ENCODE data around the gene CTNNA3. TPM values are rescaled to one million over a fixed set of nuclear protein-coding genes. Genes with fewer than 3 reads are reported as not detected.

CTNNA3 gene
- total RNA-seq, 1 donor: not detected

- TF ChIP-seq CTCF (IDR thresholded peaks at IDR 0.05; ENCODE audit: extremely low read depth, low read depth, low read length): no peak
- Histone ChIP-seq H3K9me3 (ENCODE audit: low read depth, low read length) (peaks cover 4% of the 10 kb centered on the region), H4K20me1 (ENCODE audit: insufficient read depth, low read length) (no peaks in the 10 kb centered on the region)
Observed at GRCh38 chr10:67473850-67474633, 222.0 kb downstream of the CTNNA3 start.

GRCh38 chr10:67471022-67471421 lies 225.0 kb downstream of the CTNNA3 start:
- no peaks in the 10 kb centered on the region for H3K79me2 ChIP-seq (ENCODE audit: insufficient read depth, low read length)
- H3K4me3 ChIP-seq (ENCODE audit: insufficient read depth, low read length): no peak overlapping the region
- no peaks in the 10 kb centered on the region for H3K36me3 ChIP-seq (ENCODE audit: insufficient read depth, low read length)
- no peaks in the 10 kb centered on the region for H3K4me1 ChIP-seq (ENCODE audit: insufficient read depth, low read length)
- H3K27ac ChIP-seq (ENCODE audit: low read depth, low read length): no peak overlapping the region
- H4K20me1 ChIP-seq (ENCODE audit: insufficient read depth, low read length): no peaks in the 10 kb centered on the region
- H2AFZ ChIP-seq (ENCODE audit: low read length): no peak overlapping the region
- DNase-seq (ENCODE audit: insufficient read length, low spot score, missing footprints): no peak
- no peaks in the 10 kb centered on the region for H3K9me3 ChIP-seq (ENCODE audit: low read depth, low read length)
- no peaks in the 10 kb centered on the region for H3K27me3 ChIP-seq (ENCODE audit: insufficient read depth, low read length)
- no peak for TF ChIP-seq CTCF (IDR thresholded peaks at IDR 0.05; ENCODE audit: extremely low read depth, low read depth, low read length)
- H3K4me2 ChIP-seq (ENCODE audit: insufficient read depth, low read length): no peak overlapping the region

More at GRCh38 chr10:67473850-67474633, 222.0 kb downstream of the CTNNA3 start:
- Histone ChIP-seq H2AFZ (ENCODE audit: low read length) (no peak overlapping the region), H3K36me3 (ENCODE audit: insufficient read depth, low read length) (no peaks in the 10 kb centered on the region), H3K27me3 (ENCODE audit: insufficient read depth, low read length) (no peaks in the 10 kb centered on the region), H3K4me3 (ENCODE audit: insufficient read depth, low read length) (no peak overlapping the region), H3K27ac (ENCODE audit: low read depth, low read length) (no peak overlapping the region), H3K4me1 (ENCODE audit: insufficient read depth, low read length) (no peaks in the 10 kb centered on the region), H3K4me2 (ENCODE audit: insufficient read depth, low read length) (no peak overlapping the region), H3K79me2 (ENCODE audit: insufficient read depth, low read length) (no peaks in the 10 kb centered on the region)
- no peak for DNase-seq (ENCODE audit: insufficient read length, low spot score, missing footprints)

GRCh38 chr10:67464278-67464677 lies 231.7 kb downstream of the CTNNA3 start:
- Histone ChIP-seq H3K27me3 (ENCODE audit: insufficient read depth, low read length) (no peaks in the 10 kb centered on the region), H4K20me1 (ENCODE audit: insufficient read depth, low read length) (no peaks in the 10 kb centered on the region), H3K36me3 (ENCODE audit: insufficient read depth, low read length) (no peaks in the 10 kb centered on the region), H3K79me2 (ENCODE audit: insufficient read depth, low read length) (no peaks in the 10 kb centered on the region), H3K27ac (ENCODE audit: low read depth, low read length) (no peak overlapping the region), H2AFZ (ENCODE audit: low read length) (no peak overlapping the region), H3K4me2 (ENCODE audit: insufficient read depth, low read length) (no peak overlapping the region), H3K9me3 (ENCODE audit: low read depth, low read length) (no peaks in the 10 kb centered on the region), H3K4me1 (ENCODE audit: insufficient read depth, low read length) (no peaks in the 10 kb centered on the region), H3K4me3 (ENCODE audit: insufficient read depth, low read length) (no peak overlapping the region)
- DNase-seq (ENCODE audit: insufficient read length, low spot score, missing footprints): no peak
- TF ChIP-seq CTCF (IDR thresholded peaks at IDR 0.05; ENCODE audit: extremely low read depth, low read depth, low read length): no peak

- H3K4me3 ChIP-seq (ENCODE audit: insufficient read depth, low read length): no peak overlapping the region
- H3K9me3 ChIP-seq (ENCODE audit: low read depth, low read length): no peaks in the 10 kb centered on the region
- H3K27me3 ChIP-seq (ENCODE audit: insufficient read depth, low read length): no peaks in the 10 kb centered on the region
- H3K27ac ChIP-seq (ENCODE audit: low read depth, low read length): no peak overlapping the region
- H3K4me1 ChIP-seq (ENCODE audit: insufficient read depth, low read length): no peaks in the 10 kb centered on the region
- H3K36me3 ChIP-seq (ENCODE audit: insufficient read depth, low read length): no peaks in the 10 kb centered on the region
- no peaks in the 10 kb centered on the region for H4K20me1 ChIP-seq (ENCODE audit: insufficient read depth, low read length)
- no peak overlapping the region for H3K4me2 ChIP-seq (ENCODE audit: insufficient read depth, low read length)
- no peak overlapping the region for H2AFZ ChIP-seq (ENCODE audit: low read length)
- DNase-seq (ENCODE audit: insufficient read length, low spot score, missing footprints): no peak
- no peak for TF ChIP-seq CTCF (IDR thresholded peaks at IDR 0.05; ENCODE audit: extremely low read depth, low read depth, low read length)
- H3K79me2 ChIP-seq (ENCODE audit: insufficient read depth, low read length): no peaks in the 10 kb centered on the region
Observed at GRCh38 chr10:67452892-67453291, 243.1 kb downstream of the CTNNA3 start.

Data from osteoblast (primary cell).